Measurements from ENCODE around the gene XRN1.

DNA sequence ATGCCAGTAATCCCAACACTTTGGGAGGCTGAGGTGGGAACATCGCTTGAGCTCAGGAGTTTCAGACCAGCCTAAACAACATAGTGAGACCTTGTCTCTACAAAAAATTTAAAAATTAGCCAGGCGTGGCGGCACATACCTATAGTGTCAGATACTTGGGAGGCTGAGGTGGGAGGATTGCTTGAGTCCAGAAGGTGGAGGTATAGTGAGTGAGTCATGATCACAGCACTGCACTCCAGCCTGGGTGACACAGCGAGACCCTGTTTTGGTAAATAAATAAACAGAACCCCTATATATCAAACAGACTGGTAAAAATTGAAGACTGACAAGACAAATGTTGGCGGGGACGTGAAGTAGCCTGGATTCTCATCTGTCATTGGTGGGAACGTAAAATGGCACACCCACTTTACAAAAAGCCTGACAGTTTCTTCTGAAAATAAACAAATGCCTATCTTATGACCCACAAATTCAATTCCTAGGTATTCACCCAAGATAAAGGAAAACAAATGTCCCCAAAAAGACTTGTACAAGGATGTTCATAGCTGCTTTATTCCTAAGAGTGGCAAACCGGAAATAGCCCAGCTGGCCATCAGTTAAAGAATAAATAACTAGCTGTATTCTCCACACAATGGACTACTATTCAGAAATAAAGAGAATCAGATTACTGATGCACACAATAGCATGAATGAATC, 175.5 kb downstream of the XRN1 start:
- TF ChIP-seq CTCF (IDR thresholded peaks at IDR 0.05) = no peak
- TF ChIP-seq POLR2AphosphoS5 (IDR thresholded peaks at IDR 0.05; ENCODE audit: low read depth, low read length) = no peak

Data from Panc1 (cell line).